Keratinocyte (primary cell): ENCODE measurements around the gene AGPS. TPM values are rescaled to one million over a fixed set of nuclear protein-coding genes. Genes with fewer than 3 reads are reported as not detected.

ENCODE experiments used
- DNase-seq: peaks from one replicate; pipeline ENCODE4 v3.0.0-alpha.2; 2011; ENCODE audit warnings: low read depth, missing footprints, low spot score
- FAIRE-seq: peaks from 2 replicates; lab custom pipeline; 2011; peaks lifted over from hg19 to GRCh38; lab: Jason Lieb, UNC
- H2AFZ ChIP-seq: 2 replicates; pipeline ENCODE4 v1.6.0; 2012; ENCODE audit warnings: low read length, control low read depth, inconsistent platforms; ENCODE audit not compliant: control insufficient read depth
- H3K27ac ChIP-seq: 2 replicates; pipeline ENCODE4 v1.5.1; 2011; ENCODE audit warnings: low read length; ENCODE audit not compliant: control insufficient read depth, insufficient read depth
- H3K27me3 ChIP-seq: 3 replicates; pipeline ENCODE4 v1.6.0; 2011; ENCODE audit warnings: low read length; ENCODE audit not compliant: control insufficient read depth, insufficient read depth; ENCODE audit errors: extremely low read depth
- H3K36me3 ChIP-seq, 2 experiments: 2 replicates in 1 of 2; 3 replicates in 1 of 2; pipeline ENCODE4 v1.5.1; 2011; ENCODE audit warnings: low read length in 2 of 2, mild to moderate bottlenecking in 1 of 2; ENCODE audit not compliant: control insufficient read depth in 2 of 2, insufficient read depth in 2 of 2; ENCODE audit errors: extremely low read depth in 1 of 2
- H3K4me1 ChIP-seq: 3 replicates; pipeline ENCODE4 v1.5.1; 2011; ENCODE audit warnings: low read length; ENCODE audit not compliant: control insufficient read depth, insufficient read depth; ENCODE audit errors: extremely low read depth
- H3K4me2 ChIP-seq: 3 replicates; pipeline ENCODE4 v1.6.0; 2011; ENCODE audit warnings: low read depth, low read length; ENCODE audit not compliant: control insufficient read depth, insufficient read depth; ENCODE audit errors: extremely low read depth
- H3K4me3 ChIP-seq, 3 experiments: fragments of 200-600 bp in 1 of 3; sonication (generic) in 1 of 3; 2 replicates in 2 of 3; 3 replicates in 1 of 3; pipeline ENCODE4 v1.5.1; 2011 to 2016; ENCODE audit warnings: low read length in 3 of 3, mild to moderate bottlenecking in 3 of 3, control low read depth in 2 of 3, inconsistent platforms in 1 of 3, low read depth in 1 of 3, mixed read lengths in 1 of 3, mixed run types in 1 of 3, moderate library complexity in 1 of 3; ENCODE audit not compliant: control insufficient read depth in 2 of 3, insufficient read depth in 2 of 3; ENCODE audit errors: extremely low read depth in 1 of 3
- H3K79me2 ChIP-seq: 2 replicates; pipeline ENCODE4 v1.6.0; 2012; ENCODE audit warnings: low read length; ENCODE audit not compliant: control insufficient read depth, insufficient read depth
- H3K9ac ChIP-seq: 3 replicates; pipeline ENCODE4 v1.6.0; 2011; ENCODE audit warnings: low read length; ENCODE audit not compliant: control insufficient read depth, insufficient read depth; ENCODE audit errors: extremely low read depth
- H3K9me1 ChIP-seq: 3 replicates; pipeline ENCODE4 v1.6.0; 2011; ENCODE audit warnings: low read length; ENCODE audit not compliant: control insufficient read depth, insufficient read depth; ENCODE audit errors: extremely low read depth
- H3K9me3 ChIP-seq: 2 replicates; pipeline ENCODE4 v1.5.1; 2012; ENCODE audit warnings: low read depth, low read length; ENCODE audit not compliant: control insufficient read depth
- H4K20me1 ChIP-seq: 3 replicates; pipeline ENCODE4 v1.6.0; 2011; ENCODE audit warnings: low read length; ENCODE audit not compliant: control insufficient read depth, insufficient read depth; ENCODE audit errors: extremely low read depth
- CTCF ChIP-seq, 3 experiments: IDR thresholded peaks in 1 of 3; conservative IDR thresholded peaks in 1 of 3; optimal IDR thresholded peaks in 1 of 3; 2 replicates in 2 of 3; 3 replicates in 1 of 3; pipeline versions ENCODE3 to v1.5.1; 2011; ENCODE audit warnings: low read length in 3 of 3, mild to moderate bottlenecking in 3 of 3, moderate library complexity in 2 of 3, control low read depth in 1 of 3, inconsistent platforms in 1 of 3; ENCODE audit not compliant: insufficient read depth in 2 of 3; ENCODE audit errors: extremely low read depth in 1 of 3
- EZH2 ChIP-seq: IDR thresholded peaks from one replicate; pipeline ENCODE4 v1.6.1; 2012; ENCODE audit warnings: inconsistent platforms, mild to moderate bottlenecking, low read length, moderate library complexity
- dilution Hi-C: fragments of 300-500 bp; cut with MboI; formaldehyde crosslinking; loops from one replicate; pipeline ENCODE4 v1.7.0; 2020; ENCODE audit warnings: low sequenced_read_pairs; ENCODE audit not compliant: extremely low pct_ligation_motif_present
- polyA plus RNA-seq, 5 experiments: library from polyadenylated mRNA; depleted of rRNA in 3 of 5; stranded (reverse) in 3 of 5; stranded (forward) in 1 of 5; unstranded in 1 of 5; fragments of >200 nt; gene quantifications; 1 replicate in 1 of 5; 2 replicates in 3 of 5; 3 replicates in 1 of 5; pipeline versions ENCODE4 v1.2.1 to v1.2.3, GENCODE V29; 2011 to 2012; ENCODE audit warnings: missing spikeins in 2 of 5, low read depth in 1 of 5, low replicate concordance in 1 of 5

The AGPS gene
- polyA plus RNA-seq, 1 donor (not counting 4 experiments of a cell fraction or from before 2014, with no cell fraction given) = 28.0 TPM

- TF ChIP-seq CTCF (optimal IDR thresholded peaks at IDR 0.05 in 1 of 3, IDR thresholded peaks at IDR 0.05 in 1 of 3, conservative IDR thresholded peaks at IDR 0.05 in 1 of 3; ENCODE audit: extremely low read depth in 1 of 3, insufficient read depth in 2 of 3, low read length in 3 of 3) (no peak), EZH2 (no peak)
- no peak overlapping the region for H2AFZ ChIP-seq
- peaks cover 32% of the 10 kb centered on the region for H3K4me1 ChIP-seq
- H3K4me2 ChIP-seq = no peak overlapping the region
- H3K27me3 ChIP-seq = no peaks in the 10 kb centered on the region
- H3K9me3 ChIP-seq = no peaks in the 10 kb centered on the region
- no peak for DNase-seq
- H3K36me3 ChIP-seq = no peaks in the 10 kb centered on the region
- peaks cover 69% of the 10 kb centered on the region for H3K79me2 ChIP-seq
- dilution Hi-C loops = no loop called here
- no peak overlapping the region for H3K4me3 ChIP-seq
- no peaks in the 10 kb centered on the region for H4K20me1 ChIP-seq
- no peaks in the 10 kb centered on the region for H3K9me1 ChIP-seq
- H3K9ac ChIP-seq = no peak overlapping the region
- no peak overlapping the region for H3K27ac ChIP-seq
- FAIRE-seq = no peak
Observed at GRCh38 chr2:177398791-177399190, 6.2 kb downstream of the AGPS start.

GRCh38 chr2:177399376-177399775, 6.8 kb downstream of the AGPS start:
- no peaks in the 10 kb centered on the region for H3K27me3 ChIP-seq
- DNase-seq = no peak
- no peak overlapping the region for H3K9ac ChIP-seq
- no peaks in the 10 kb centered on the region for H3K9me3 ChIP-seq
- TF ChIP-seq CTCF (optimal IDR thresholded peaks at IDR 0.05 in 1 of 3, IDR thresholded peaks at IDR 0.05 in 1 of 3, conservative IDR thresholded peaks at IDR 0.05 in 1 of 3; ENCODE audit: extremely low read depth in 1 of 3, insufficient read depth in 2 of 3, low read length in 3 of 3) (no peak), EZH2 (no peak)
- no peaks in the 10 kb centered on the region for H3K9me1 ChIP-seq
- H3K27ac ChIP-seq = no peak overlapping the region
- H3K4me1 ChIP-seq = peaks cover 32% of the 10 kb centered on the region
- no peak overlapping the region for H2AFZ ChIP-seq
- no peaks in the 10 kb centered on the region for H3K36me3 ChIP-seq
- H3K4me2 ChIP-seq = no peak overlapping the region
- H3K79me2 ChIP-seq = peaks cover 69% of the 10 kb centered on the region
- H3K4me3 ChIP-seq = no peak overlapping the region
- dilution Hi-C loops = no loop called here
- no peaks in the 10 kb centered on the region for H4K20me1 ChIP-seq
- no peak for FAIRE-seq
